OCI-LY3 (cell line): Measurements from ENCODE around the gene RPA1.

Experiments
- EZH2phosphoT487 ChIP-seq: fragments of 200-600 bp; shearing (Covaris generic); IDR thresholded peaks from 2 replicates; pipeline ENCODE4 v1.6.1; 2018; ENCODE audit warnings: antibody characterized with exemption, mixed run types, low read depth
- TF ChIP-seq, protein P1 (sequence below): fragments of 200-600, 300-600 bp; sonication (generic); IDR thresholded peaks from 2 replicates; pipeline ENCODE4 v1.5.1; 2014; ENCODE audit warnings: antibody characterized with exemption, low read length, low read depth

DNA sequence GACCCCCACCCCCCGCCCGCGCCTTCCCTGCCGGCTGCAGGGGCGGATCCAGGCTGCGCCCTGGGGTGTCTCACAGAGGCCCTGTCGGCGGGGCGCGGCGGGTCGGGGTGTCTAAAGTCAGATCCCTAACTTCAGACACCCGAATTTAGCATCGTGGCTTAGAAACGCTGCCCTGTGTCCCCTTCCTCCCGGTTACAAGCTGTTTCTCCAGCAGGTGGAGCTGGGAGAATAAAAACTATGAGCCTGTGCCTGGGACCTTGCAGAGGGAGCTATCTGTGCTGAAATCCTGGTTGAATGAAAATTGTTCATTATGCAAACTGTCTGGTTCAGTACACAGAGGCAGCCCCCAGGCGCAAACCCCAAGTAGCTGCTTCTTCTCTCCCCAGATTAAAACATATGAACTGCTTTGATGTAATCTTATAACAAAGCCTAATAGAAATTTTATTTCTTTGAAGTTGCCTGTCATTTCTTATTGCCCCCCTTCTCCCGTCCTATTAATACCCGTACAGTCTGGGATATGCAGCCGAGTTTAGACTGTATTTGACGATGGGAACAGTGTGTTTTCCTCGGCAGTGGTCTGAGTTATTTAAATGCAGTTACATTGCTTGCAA, 79.0 kb downstream of the RPA1 start:
- TF ChIP-seq, protein P1, sequence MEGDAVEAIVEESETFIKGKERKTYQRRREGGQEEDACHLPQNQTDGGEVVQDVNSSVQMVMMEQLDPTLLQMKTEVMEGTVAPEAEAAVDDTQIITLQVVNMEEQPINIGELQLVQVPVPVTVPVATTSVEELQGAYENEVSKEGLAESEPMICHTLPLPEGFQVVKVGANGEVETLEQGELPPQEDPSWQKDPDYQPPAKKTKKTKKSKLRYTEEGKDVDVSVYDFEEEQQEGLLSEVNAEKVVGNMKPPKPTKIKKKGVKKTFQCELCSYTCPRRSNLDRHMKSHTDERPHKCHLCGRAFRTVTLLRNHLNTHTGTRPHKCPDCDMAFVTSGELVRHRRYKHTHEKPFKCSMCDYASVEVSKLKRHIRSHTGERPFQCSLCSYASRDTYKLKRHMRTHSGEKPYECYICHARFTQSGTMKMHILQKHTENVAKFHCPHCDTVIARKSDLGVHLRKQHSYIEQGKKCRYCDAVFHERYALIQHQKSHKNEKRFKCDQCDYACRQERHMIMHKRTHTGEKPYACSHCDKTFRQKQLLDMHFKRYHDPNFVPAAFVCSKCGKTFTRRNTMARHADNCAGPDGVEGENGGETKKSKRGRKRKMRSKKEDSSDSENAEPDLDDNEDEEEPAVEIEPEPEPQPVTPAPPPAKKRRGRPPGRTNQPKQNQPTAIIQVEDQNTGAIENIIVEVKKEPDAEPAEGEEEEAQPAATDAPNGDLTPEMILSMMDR, result peak; percentile 65
- no peak for TF ChIP-seq EZH2phosphoT487
